Body of pancreas (tissue), 4 donors: ENCODE data around the gene GGTLC1.

ENCODE experiments used
- POLR2A ChIP-seq, 3 donors: fragments of 450-650 bp; IDR thresholded peaks; one replicate each; pipeline ENCODE4 v1.6.1; 2016; ENCODE audit warnings: antibody characterized with exemption in 3 of 3, mild to moderate bottlenecking in 2 of 3
- TF ChIP-seq, protein P1 (sequence below), 7 experiments: fragments of 450-650 bp in 4 of 7; fragments of 200-600 bp in 3 of 7; sonication (generic) in 3 of 7; IDR thresholded peaks; one replicate each; pipeline ENCODE4 v1.5.1; 2016 to 2019; ENCODE audit warnings: antibody characterized with exemption in 7 of 7

GRCh38 chr20:24027229-24027628, 38.6 kb upstream of the GGTLC1 start:
- TF ChIP-seq, protein P1, sequence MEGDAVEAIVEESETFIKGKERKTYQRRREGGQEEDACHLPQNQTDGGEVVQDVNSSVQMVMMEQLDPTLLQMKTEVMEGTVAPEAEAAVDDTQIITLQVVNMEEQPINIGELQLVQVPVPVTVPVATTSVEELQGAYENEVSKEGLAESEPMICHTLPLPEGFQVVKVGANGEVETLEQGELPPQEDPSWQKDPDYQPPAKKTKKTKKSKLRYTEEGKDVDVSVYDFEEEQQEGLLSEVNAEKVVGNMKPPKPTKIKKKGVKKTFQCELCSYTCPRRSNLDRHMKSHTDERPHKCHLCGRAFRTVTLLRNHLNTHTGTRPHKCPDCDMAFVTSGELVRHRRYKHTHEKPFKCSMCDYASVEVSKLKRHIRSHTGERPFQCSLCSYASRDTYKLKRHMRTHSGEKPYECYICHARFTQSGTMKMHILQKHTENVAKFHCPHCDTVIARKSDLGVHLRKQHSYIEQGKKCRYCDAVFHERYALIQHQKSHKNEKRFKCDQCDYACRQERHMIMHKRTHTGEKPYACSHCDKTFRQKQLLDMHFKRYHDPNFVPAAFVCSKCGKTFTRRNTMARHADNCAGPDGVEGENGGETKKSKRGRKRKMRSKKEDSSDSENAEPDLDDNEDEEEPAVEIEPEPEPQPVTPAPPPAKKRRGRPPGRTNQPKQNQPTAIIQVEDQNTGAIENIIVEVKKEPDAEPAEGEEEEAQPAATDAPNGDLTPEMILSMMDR (IDR thresholded peaks at IDR 0.05) = no peak
- TF ChIP-seq POLR2A (IDR thresholded peaks at IDR 0.05) = no peak
